Mucosa of stomach (tissue), 1 donor: ENCODE results near the gene TBL1XR1.

Experiments
- H3K27me3 ChIP-seq: one replicate; pipeline ENCODE4 v1.7.0; 2013; ENCODE audit warnings: mild to moderate bottlenecking, low read length; ENCODE audit not compliant: control insufficient read depth, insufficient read depth
- H3K36me3 ChIP-seq: one replicate; pipeline ENCODE4 v1.7.0; 2013; ENCODE audit warnings: low read length; ENCODE audit not compliant: control insufficient read depth, insufficient read depth
- H3K4me1 ChIP-seq: one replicate; pipeline ENCODE4 v1.7.0; 2013; ENCODE audit warnings: mild to moderate bottlenecking, low read length; ENCODE audit not compliant: control insufficient read depth, insufficient read depth
- H3K4me3 ChIP-seq: one replicate; pipeline ENCODE4 v1.7.0; 2013; ENCODE audit warnings: low read length
- H3K9ac ChIP-seq: one replicate; pipeline ENCODE4 v1.7.0; 2013; ENCODE audit warnings: mild to moderate bottlenecking, low read length, moderate library complexity
- H3K9me3 ChIP-seq: one replicate; pipeline ENCODE4 v1.7.0; 2013; ENCODE audit warnings: mild to moderate bottlenecking, low read length, moderate library complexity; ENCODE audit not compliant: control insufficient read depth
- donor health status: Pancreatic carcinoma.

TBL1XR1 gene

DNA sequence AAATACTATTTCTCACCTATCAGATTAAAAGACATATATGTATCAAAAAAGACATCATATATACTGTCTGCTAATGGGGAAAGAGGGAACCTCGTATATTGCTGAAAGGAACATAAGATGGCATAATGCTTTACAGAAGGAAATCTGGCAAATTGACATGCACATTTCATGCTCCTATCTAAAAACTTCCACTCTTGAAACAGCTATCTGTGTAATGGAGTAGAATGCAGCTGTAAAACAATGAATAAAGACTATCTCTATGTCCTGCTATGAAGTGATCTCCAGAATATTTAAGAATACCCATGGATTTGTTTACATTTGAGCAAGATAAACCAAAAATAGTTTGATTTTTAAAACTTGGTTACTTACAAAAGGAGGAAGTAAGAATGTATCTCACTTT, 107.4 kb downstream of the TBL1XR1 start:
- Histone ChIP-seq H3K27me3 (no peaks in the 10 kb centered on the region), H3K36me3 (no peaks in the 10 kb centered on the region), H3K9me3 (no peaks in the 10 kb centered on the region), H3K4me3 (no peak overlapping the region), H3K4me1 (peaks cover 5% of the 10 kb centered on the region), H3K9ac (no peak overlapping the region)

DNA sequence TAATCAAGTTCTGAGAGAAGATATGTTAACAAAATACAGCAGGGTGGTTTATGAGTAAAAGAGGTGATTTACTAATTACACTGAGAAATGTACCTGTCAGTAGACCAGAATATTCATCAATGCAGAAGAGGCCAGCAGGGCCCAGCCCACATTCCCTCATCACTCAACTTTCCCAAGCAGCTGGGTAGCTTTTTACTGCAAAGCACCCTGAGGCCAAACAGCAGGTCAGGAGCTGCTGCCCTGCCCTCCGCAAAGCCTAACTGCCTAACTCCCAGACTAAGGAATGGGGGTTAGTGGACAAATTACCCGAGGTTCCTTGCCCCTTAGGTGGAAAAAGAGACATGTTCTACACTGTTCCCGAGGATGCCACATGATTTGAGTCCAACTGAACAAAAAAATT, 108.2 kb downstream of the TBL1XR1 start:
- H3K27me3 ChIP-seq = no peaks in the 10 kb centered on the region
- H3K4me1 ChIP-seq = peaks cover 5% of the 10 kb centered on the region
- H3K9me3 ChIP-seq = no peaks in the 10 kb centered on the region
- H3K36me3 ChIP-seq = no peaks in the 10 kb centered on the region
- no peak overlapping the region for H3K9ac ChIP-seq
- H3K4me3 ChIP-seq = no peak overlapping the region

DNA sequence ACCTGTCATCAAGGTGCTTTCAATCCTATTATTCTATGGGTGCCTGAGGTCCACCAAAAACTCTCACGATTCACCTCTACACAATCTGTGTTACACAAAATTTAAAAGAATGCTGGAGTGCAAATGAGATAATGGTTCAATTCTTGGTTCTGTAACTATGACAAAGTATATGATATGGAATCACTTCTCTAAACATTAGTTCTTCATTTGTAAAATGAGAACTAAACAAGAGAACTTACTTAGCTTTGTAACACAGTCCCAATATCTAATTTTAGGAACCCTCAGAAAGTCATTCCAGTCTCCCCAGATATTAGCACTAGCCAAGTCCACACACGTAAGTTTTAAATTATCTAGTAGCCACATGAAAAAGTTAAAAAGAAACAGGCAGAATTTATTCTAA, 111.5 kb downstream of the TBL1XR1 start:
- H3K4me1 ChIP-seq = peaks cover 5% of the 10 kb centered on the region

GRCh38 chr3:177084616-177085015, 112.7 kb downstream of the TBL1XR1 start:
- Histone ChIP-seq H3K9me3 (no peaks in the 10 kb centered on the region), H3K9ac (no peak overlapping the region), H3K27me3 (no peaks in the 10 kb centered on the region), H3K4me1 (peaks cover 5% of the 10 kb centered on the region), H3K4me3 (no peak overlapping the region), H3K36me3 (no peaks in the 10 kb centered on the region)

More for the DNA sequence above, 111.5 kb downstream of the TBL1XR1 start:
- Histone ChIP-seq H3K9ac (no peak overlapping the region), H3K4me3 (no peak overlapping the region), H3K27me3 (no peaks in the 10 kb centered on the region), H3K9me3 (no peaks in the 10 kb centered on the region), H3K36me3 (no peaks in the 10 kb centered on the region)

DNA sequence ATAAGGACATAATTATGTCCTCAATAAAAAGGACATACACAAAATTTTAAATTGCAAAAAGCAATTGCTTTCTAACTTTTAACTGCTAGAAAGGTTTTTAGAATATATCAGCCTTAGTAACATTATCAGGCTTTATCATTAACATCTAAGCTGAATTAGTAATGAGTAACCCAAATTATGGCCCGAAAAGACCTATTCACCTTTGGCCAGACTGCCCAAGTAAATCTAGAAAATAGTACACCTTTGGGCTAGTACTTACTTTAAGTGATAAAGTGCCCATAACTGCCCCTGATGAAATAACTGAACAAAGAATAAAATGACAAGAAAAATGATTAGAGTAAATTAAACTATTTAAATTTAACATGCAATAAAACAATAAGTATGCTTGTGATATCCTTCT, 117.2 kb downstream of the TBL1XR1 start:
- H3K36me3 ChIP-seq = no peaks in the 10 kb centered on the region
- no peak overlapping the region for H3K9ac ChIP-seq
- no peaks in the 10 kb centered on the region for H3K9me3 ChIP-seq
- H3K4me3 ChIP-seq = no peak overlapping the region
- no peaks in the 10 kb centered on the region for H3K4me1 ChIP-seq
- H3K27me3 ChIP-seq = no peaks in the 10 kb centered on the region

GRCh38 chr3:177079684-177080083, 117.6 kb downstream of the TBL1XR1 start:
- no peaks in the 10 kb centered on the region for H3K4me1 ChIP-seq
- H3K36me3 ChIP-seq = no peaks in the 10 kb centered on the region
- H3K27me3 ChIP-seq = no peaks in the 10 kb centered on the region
- no peak overlapping the region for H3K9ac ChIP-seq
- H3K4me3 ChIP-seq = no peak overlapping the region
- H3K9me3 ChIP-seq = no peaks in the 10 kb centered on the region

GRCh38 chr3:177071496-177072156, 125.7 kb downstream of the TBL1XR1 start:
- H3K36me3 ChIP-seq = no peaks in the 10 kb centered on the region
- no peak overlapping the region for H3K9ac ChIP-seq
- no peaks in the 10 kb centered on the region for H3K9me3 ChIP-seq
- no peak overlapping the region for H3K4me3 ChIP-seq
- no peaks in the 10 kb centered on the region for H3K27me3 ChIP-seq
- H3K4me1 ChIP-seq = peaks cover 5% of the 10 kb centered on the region

- no peak overlapping the region for H3K9ac ChIP-seq
- H3K4me1 ChIP-seq = peaks cover 14% of the 10 kb centered on the region
Measured at GRCh38 chr3:177069514-177070329, 127.6 kb downstream of the TBL1XR1 start.

DNA sequence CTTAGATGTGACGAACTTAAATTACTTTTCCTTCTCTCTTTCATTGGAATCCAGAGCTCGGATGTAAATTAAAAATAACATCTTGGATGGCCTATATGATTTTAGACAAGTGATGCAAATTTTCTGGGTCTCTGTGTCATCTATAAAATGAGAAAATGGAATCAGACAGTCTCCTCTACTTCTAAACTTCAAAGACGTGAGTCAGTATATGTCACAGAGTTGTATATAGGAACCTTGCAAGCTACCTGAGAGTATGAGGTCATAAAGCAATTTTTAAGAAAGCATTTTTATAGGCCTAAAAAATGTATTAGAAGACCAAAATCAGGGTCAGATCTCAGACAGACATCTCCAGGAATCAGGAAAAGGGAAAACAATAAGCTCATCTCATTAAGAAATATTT, 128.3 kb downstream of the TBL1XR1 start:
- peaks cover 14% of the 10 kb centered on the region for H3K4me1 ChIP-seq

More at GRCh38 chr3:177069514-177070329, 127.6 kb downstream of the TBL1XR1 start:
- H3K36me3 ChIP-seq = no peaks in the 10 kb centered on the region
- H3K4me3 ChIP-seq = no peak overlapping the region
- H3K27me3 ChIP-seq = no peaks in the 10 kb centered on the region
- H3K9me3 ChIP-seq = no peaks in the 10 kb centered on the region

GRCh38 chr3:177066068-177066467, 131.2 kb downstream of the TBL1XR1 start:
- Histone ChIP-seq H3K4me3 (no peak overlapping the region), H3K36me3 (no peaks in the 10 kb centered on the region), H3K9me3 (no peaks in the 10 kb centered on the region), H3K27me3 (no peaks in the 10 kb centered on the region), H3K4me1 (peaks cover 14% of the 10 kb centered on the region), H3K9ac (no peak overlapping the region)

More for the DNA sequence above, 128.3 kb downstream of the TBL1XR1 start:
- no peak overlapping the region for H3K4me3 ChIP-seq
- no peaks in the 10 kb centered on the region for H3K27me3 ChIP-seq
- no peak overlapping the region for H3K9ac ChIP-seq
- no peaks in the 10 kb centered on the region for H3K9me3 ChIP-seq
- no peaks in the 10 kb centered on the region for H3K36me3 ChIP-seq

DNA sequence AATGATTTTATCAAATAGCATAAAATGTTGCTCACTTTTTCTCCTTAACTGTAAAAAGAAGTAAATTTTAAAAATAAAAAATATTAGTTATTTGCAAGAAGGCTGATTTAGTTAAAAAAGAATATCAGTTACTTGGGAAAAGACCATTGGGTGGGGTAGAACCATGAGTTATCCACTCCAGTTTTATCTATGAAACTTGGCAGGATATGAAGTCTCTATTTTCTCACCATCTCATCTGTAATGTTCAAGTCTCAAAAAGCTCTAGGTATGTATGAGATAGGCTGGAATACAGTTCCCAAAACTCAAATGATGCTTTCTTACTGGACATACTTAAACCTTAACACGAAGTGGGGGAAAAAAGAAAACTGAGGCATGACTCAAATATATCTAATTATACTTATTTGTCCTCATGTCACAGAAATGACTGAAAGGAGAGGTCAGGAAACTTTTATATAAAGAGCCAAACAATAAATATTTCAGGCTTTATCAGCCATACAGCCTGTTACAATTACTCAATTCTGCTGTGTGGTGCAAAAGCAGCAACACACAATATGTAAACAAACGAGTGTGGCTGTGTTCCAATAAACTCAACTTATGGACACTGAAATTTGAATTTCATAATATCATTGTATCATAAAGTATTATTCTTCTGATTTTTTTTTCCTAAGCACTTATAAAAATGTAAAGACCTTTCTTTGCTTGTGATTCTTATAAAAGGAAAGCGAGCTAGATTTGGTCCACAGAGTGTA, 131.8 kb downstream of the TBL1XR1 start:
- H3K9ac ChIP-seq = no peak overlapping the region
- peaks cover 17% of the 10 kb centered on the region for H3K4me1 ChIP-seq
- H3K27me3 ChIP-seq = no peaks in the 10 kb centered on the region
- H3K36me3 ChIP-seq = no peaks in the 10 kb centered on the region
- no peaks in the 10 kb centered on the region for H3K9me3 ChIP-seq
- no peak overlapping the region for H3K4me3 ChIP-seq
